Measurements from ENCODE around the gene ALG6. TPM values are rescaled to one million over a fixed set of nuclear protein-coding genes. Genes with fewer than 3 reads are reported as not detected.

The ALG6 gene
- total RNA-seq, 2 experiments from 2014 or later, result 10.6 to 11.2 TPM

- CTCF ChIA-PET, result no interaction called here
These were observed 37.6 kb downstream of the ALG6 start for GRCh38 chr1:63405021-63405420.

GRCh38 chr1:63405987-63406386 lies 38.6 kb downstream of the ALG6 start:
- intact Hi-C loops (cut with DNase I, micrococcal nuclease), result no loop called here
- peaks cover 18% of the 10 kb centered on the region for H3K36me3 ChIP-seq (ENCODE audit: insufficient read depth, low read length)
- DNase-seq, result no peak
- H3K4me3 ChIP-seq (ENCODE audit: low read length), result no peak overlapping the region
- H3K4me1 Mint-ChIP-seq (ENCODE audit: low read depth), result peaks cover 3% of the 10 kb centered on the region
- H3K9me3 ChIP-seq (ENCODE audit: control insufficient read depth in 1 of 2, insufficient read depth in 1 of 2, low read length in 2 of 2), result no peaks in the 10 kb centered on the region
- CTCF ChIA-PET, result no interaction called here
- peaks cover 74% of the 10 kb centered on the region for H3K36me3 Mint-ChIP-seq (ENCODE audit: low read depth)
- H3K27me3 Mint-ChIP-seq, result no peaks in the 10 kb centered on the region
- POLR2A ChIA-PET, result no interaction called here
- TF ChIP-seq, protein P1, sequence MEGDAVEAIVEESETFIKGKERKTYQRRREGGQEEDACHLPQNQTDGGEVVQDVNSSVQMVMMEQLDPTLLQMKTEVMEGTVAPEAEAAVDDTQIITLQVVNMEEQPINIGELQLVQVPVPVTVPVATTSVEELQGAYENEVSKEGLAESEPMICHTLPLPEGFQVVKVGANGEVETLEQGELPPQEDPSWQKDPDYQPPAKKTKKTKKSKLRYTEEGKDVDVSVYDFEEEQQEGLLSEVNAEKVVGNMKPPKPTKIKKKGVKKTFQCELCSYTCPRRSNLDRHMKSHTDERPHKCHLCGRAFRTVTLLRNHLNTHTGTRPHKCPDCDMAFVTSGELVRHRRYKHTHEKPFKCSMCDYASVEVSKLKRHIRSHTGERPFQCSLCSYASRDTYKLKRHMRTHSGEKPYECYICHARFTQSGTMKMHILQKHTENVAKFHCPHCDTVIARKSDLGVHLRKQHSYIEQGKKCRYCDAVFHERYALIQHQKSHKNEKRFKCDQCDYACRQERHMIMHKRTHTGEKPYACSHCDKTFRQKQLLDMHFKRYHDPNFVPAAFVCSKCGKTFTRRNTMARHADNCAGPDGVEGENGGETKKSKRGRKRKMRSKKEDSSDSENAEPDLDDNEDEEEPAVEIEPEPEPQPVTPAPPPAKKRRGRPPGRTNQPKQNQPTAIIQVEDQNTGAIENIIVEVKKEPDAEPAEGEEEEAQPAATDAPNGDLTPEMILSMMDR (IDR thresholded peaks at IDR 0.05), result no peak
- no peak overlapping the region for H3K27ac Mint-ChIP-seq
- no peak overlapping the region for H3K27ac ChIP-seq (ENCODE audit: low read depth in 1 of 2, low read length in 2 of 2)
- H3K9me3 Mint-ChIP-seq, result no peaks in the 10 kb centered on the region
- H3K4me3 Mint-ChIP-seq, result no peak overlapping the region
- H3K4me1 ChIP-seq (ENCODE audit: insufficient read depth, low read length), result no peaks in the 10 kb centered on the region
- ATAC-seq (ENCODE audit: poor library complexity), result no peak
- no peaks in the 10 kb centered on the region for H3K27me3 ChIP-seq (ENCODE audit: control insufficient read depth in 1 of 2, insufficient read depth in 2 of 2, low read length in 2 of 2)

More at GRCh38 chr1:63405021-63405420, 37.6 kb downstream of the ALG6 start:
- Mint-ChIP-seq H3K4me1 (ENCODE audit: low read depth) (peaks cover 3% of the 10 kb centered on the region), H3K4me3 (no peak overlapping the region), H3K27me3 (no peaks in the 10 kb centered on the region), H3K27ac (no peak overlapping the region), H3K36me3 (ENCODE audit: low read depth) (peaks cover 77% of the 10 kb centered on the region), H3K9me3 (no peaks in the 10 kb centered on the region)
- Histone ChIP-seq H3K9me3 (ENCODE audit: control insufficient read depth in 1 of 2, insufficient read depth in 1 of 2, low read length in 2 of 2) (no peaks in the 10 kb centered on the region), H3K4me3 (ENCODE audit: low read length) (no peak overlapping the region), H3K4me1 (ENCODE audit: insufficient read depth, low read length) (no peaks in the 10 kb centered on the region), H3K27ac (ENCODE audit: low read depth in 1 of 2, low read length in 2 of 2) (no peak overlapping the region), H3K27me3 (ENCODE audit: control insufficient read depth in 1 of 2, insufficient read depth in 2 of 2, low read length in 2 of 2) (no peaks in the 10 kb centered on the region), H3K36me3 (ENCODE audit: insufficient read depth, low read length) (peaks cover 18% of the 10 kb centered on the region)
- no peak for DNase-seq
- no peak for ATAC-seq (ENCODE audit: poor library complexity)
- intact Hi-C loops (cut with DNase I, micrococcal nuclease), result no loop called here
- TF ChIP-seq, protein P1 (IDR thresholded peaks at IDR 0.05), result no peak
- POLR2A ChIA-PET, result no interaction called here

DNA sequence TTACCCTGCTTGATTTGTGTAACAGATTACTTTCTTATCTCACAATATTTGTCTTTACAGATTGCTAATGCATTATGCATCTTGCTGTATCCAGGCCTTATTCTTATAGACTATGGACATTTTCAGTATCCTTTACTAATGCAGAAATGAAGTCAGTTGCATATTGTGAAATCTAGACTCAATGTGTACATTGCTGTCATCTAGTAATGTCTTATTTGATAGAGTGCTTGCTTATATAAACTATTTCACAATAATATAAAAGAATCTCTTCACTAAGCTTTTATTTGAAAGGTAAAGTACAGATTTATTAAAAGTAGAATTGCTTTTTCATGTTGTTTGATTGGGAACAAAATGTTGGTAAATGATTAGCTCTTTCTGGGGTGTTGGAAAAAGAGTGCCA lies 39.6 kb downstream of the ALG6 start:
- TF ChIP-seq, protein P1 (IDR thresholded peaks at IDR 0.05), result no peak
- Histone ChIP-seq H3K4me1 (ENCODE audit: insufficient read depth, low read length) (no peaks in the 10 kb centered on the region), H3K27ac (ENCODE audit: low read depth in 1 of 2, low read length in 2 of 2) (no peak overlapping the region), H3K36me3 (ENCODE audit: insufficient read depth, low read length) (peaks cover 24% of the 10 kb centered on the region), H3K4me3 (ENCODE audit: low read length) (no peak overlapping the region), H3K27me3 (ENCODE audit: control insufficient read depth in 1 of 2, insufficient read depth in 2 of 2, low read length in 2 of 2) (no peaks in the 10 kb centered on the region), H3K9me3 (ENCODE audit: control insufficient read depth in 1 of 2, insufficient read depth in 1 of 2, low read length in 2 of 2) (no peaks in the 10 kb centered on the region)
- Mint-ChIP-seq H3K36me3 (ENCODE audit: low read depth) (peaks cover 77% of the 10 kb centered on the region), H3K4me3 (no peak overlapping the region), H3K4me1 (ENCODE audit: low read depth) (peaks cover 3% of the 10 kb centered on the region), H3K27ac (no peak overlapping the region), H3K9me3 (no peaks in the 10 kb centered on the region), H3K27me3 (no peaks in the 10 kb centered on the region)
- CTCF ChIA-PET, result interaction anchor here (0.6 kb wide), 1 partner anchor 572 kb away, joined by 3 read pairs; no protein-coding TSS in a partner anchor
- DNase-seq (no peak), ATAC-seq (ENCODE audit: poor library complexity) (no peak)
- intact Hi-C loops (cut with DNase I, micrococcal nuclease), result no loop called here
- POLR2A ChIA-PET, result no interaction called here

All from CD4-positive, alpha-beta T cell (primary cell).